HepG2 (cell line): ENCODE data around the gene GPC4. TPM values are rescaled to one million over a fixed set of nuclear protein-coding genes. Genes with fewer than 3 reads are reported as not detected.

Experiments
- ATAC-seq: fragments of 200-7000 bp; cut with Tn5 transposase; 3 replicates; pipeline ENCODE4 v1.9.1; 2020; ENCODE audit warnings: mild to moderate bottlenecking, moderate library complexity
- BruUV-seq: library from RNA; stranded (reverse); fragments of 400-500 nt; replicated peaks from 2 replicates; lab custom pipeline; 2021; lab: Mats Ljungman, UMichigan
- CTCF ChIA-PET: fragments of 300-600 bp; formaldehyde crosslinking; extraction: SDS; loops from one replicate; lab custom pipeline; 2021; ENCODE audit warnings: low total read pairs, inconsistent platforms, low intra/inter-chr PET ratio; lab: Yijun Ruan, JAX
- POLR2A ChIA-PET: fragments of 350-600 bp; sonication (Branson Sonifier 250); formaldehyde crosslinking; loops from one replicate; lab custom pipeline; 2020; ENCODE audit warnings: antibody characterized with exemption, inconsistent platforms; lab: Yijun Ruan, JAX
- DNase-seq: peaks from one replicate; pipeline ENCODE4 v3.0.0-alpha.2; 2015; ENCODE audit warnings: low spot score
- FAIRE-seq: peaks from 3 replicates; lab custom pipeline; 2011; peaks lifted over from hg19 to GRCh38; lab: Jason Lieb, UNC
- H2AFZ ChIP-seq: one replicate; pipeline ENCODE4 v1.6.1; 2011; ENCODE audit warnings: low read length, inconsistent platforms
- H3K27ac ChIP-seq: fragments of 300-600 bp; 3 replicates; pipeline ENCODE4 v1.8.0; 2011; ENCODE audit warnings: mixed run types, mild to moderate bottlenecking, mixed read lengths, low read length, inconsistent platforms; ENCODE audit not compliant: insufficient read depth; ENCODE audit errors: extremely low read length
- H3K27me3 ChIP-seq, 2 experiments: fragments of 200-600 bp in 1 of 2; 2 replicates in 1 of 2; 3 replicates in 1 of 2; pipeline versions ENCODE4 v1.6.0 to v1.8.0; 2011; ENCODE audit warnings: low read length in 2 of 2, mild to moderate bottlenecking in 2 of 2, moderate library complexity in 2 of 2, inconsistent platforms in 1 of 2; ENCODE audit not compliant: insufficient read depth in 2 of 2, control insufficient read depth in 1 of 2
- H3K36me3 ChIP-seq, 2 experiments: fragments of 200-600 bp in 1 of 2; replicated peaks in 1 of 2; 2 replicates in 1 of 2; 3 replicates in 1 of 2; pipeline versions ENCODE4 v1.5.1 to v1.8.0; 2011; ENCODE audit warnings: low read length in 2 of 2, inconsistent platforms in 1 of 2; ENCODE audit not compliant: insufficient read depth in 2 of 2, control insufficient read depth in 1 of 2
- H3K4me1 ChIP-seq: 2 replicates; pipeline ENCODE4 v1.5.1; 2012; ENCODE audit warnings: low read length, inconsistent platforms; ENCODE audit not compliant: insufficient read depth
- H3K4me2 ChIP-seq: 2 replicates; pipeline ENCODE4 v1.6.0; 2011; ENCODE audit warnings: low read depth, low read length, inconsistent platforms
- H3K4me3 ChIP-seq, 3 experiments: fragments of 200-600 bp in 1 of 3; sonication (generic), shearing (Covaris generic) in 1 of 3; replicated peaks in 1 of 3; 2 replicates each; pipeline ENCODE4 v1.5.1; 2011 to 2016; ENCODE audit warnings: low read length in 3 of 3, inconsistent platforms in 2 of 3, low read depth in 2 of 3, mild to moderate bottlenecking in 2 of 3, control low read depth in 1 of 3, mixed read lengths in 1 of 3; ENCODE audit not compliant: insufficient read depth in 1 of 3
- H3K79me2 ChIP-seq: one replicate; pipeline ENCODE4 v1.6.1; 2011; ENCODE audit warnings: low read length, inconsistent platforms; ENCODE audit not compliant: insufficient read depth
- H3K9ac ChIP-seq: 2 replicates; pipeline ENCODE4 v1.6.0; 2011; ENCODE audit warnings: mild to moderate bottlenecking, low read depth, low read length, inconsistent platforms; ENCODE audit not compliant: insufficient read depth
- H3K9me3 ChIP-seq: 2 replicates; pipeline ENCODE4 v1.5.1; 2012; ENCODE audit warnings: mild to moderate bottlenecking, low read length
- H4K20me1 ChIP-seq: 2 replicates; pipeline ENCODE4 v1.6.0; 2011; ENCODE audit warnings: inconsistent platforms, mild to moderate bottlenecking, low read length, moderate library complexity; ENCODE audit not compliant: insufficient read depth
- GMEB2 ChIP-seq: IDR thresholded peaks from 2 replicates; pipeline ENCODE4 v1.6.1; 2016; ENCODE audit warnings: missing biosample characterization, missing genetic modification reagents, low read depth
- HBP1 ChIP-seq: IDR thresholded peaks from 2 replicates; pipeline ENCODE4 v1.6.1; 2016; ENCODE audit warnings: low read depth, control low read depth
- HMG20B ChIP-seq: conservative IDR thresholded peaks from 2 replicates; pipeline ENCODE4 v1.6.1; 2016; ENCODE audit warnings: missing genetic modification reagents, missing compliant biosample characterization
- HOXA5 ChIP-seq: sonication (generic); formaldehyde crosslinking; IDR thresholded peaks from 2 replicates; pipeline ENCODE4 v1.4.0; 2020; ENCODE audit warnings: missing genetic modification reagents
- MTA3 ChIP-seq: sonication (generic); formaldehyde crosslinking; IDR thresholded peaks from 2 replicates; pipeline ENCODE4 v1.4.0; 2020; ENCODE audit warnings: missing genetic modification reagents
- ONECUT2 ChIP-seq: sonication (generic); formaldehyde crosslinking; IDR thresholded peaks from 2 replicates; pipeline ENCODE4 v1.4.0; 2020; ENCODE audit warnings: missing genetic modification reagents
- SMYD3 ChIP-seq: sonication (generic); formaldehyde crosslinking; IDR thresholded peaks from 2 replicates; pipeline ENCODE4 v1.8.1; 2023; ENCODE audit warnings: mild to moderate bottlenecking, missing genetic modification reagents
- ZFYVE20 ChIP-seq: sonication (generic); formaldehyde crosslinking; IDR thresholded peaks from 2 replicates; pipeline ENCODE4 v1.8.0; 2023; ENCODE audit warnings: low read depth, mild to moderate bottlenecking, moderate library complexity, missing genetic modification reagents, borderline replicate concordance
- ZHX1 ChIP-seq: sonication (generic); formaldehyde crosslinking; IDR thresholded peaks from 2 replicates; pipeline ENCODE4 v1.8.1; 2022; ENCODE audit warnings: low read depth, mild to moderate bottlenecking, missing genetic modification reagents
- ZNF143 ChIP-seq: sonication (generic); formaldehyde crosslinking; IDR thresholded peaks from 2 replicates; pipeline ENCODE4 v1.4.0; 2020; ENCODE audit warnings: missing genetic modification reagents
- ZNF260 ChIP-seq: sonication (generic); formaldehyde crosslinking; IDR thresholded peaks from 2 replicates; pipeline ENCODE4 v1.4.0; 2020; ENCODE audit warnings: missing genetic modification reagents, low read depth, mild to moderate bottlenecking, borderline replicate concordance
- ZNF296 ChIP-seq: sonication (generic); formaldehyde crosslinking; conservative IDR thresholded peaks from 2 replicates; pipeline ENCODE4 v1.5.0; 2020; ENCODE audit warnings: mild to moderate bottlenecking, missing genetic modification reagents
- ZNF468 ChIP-seq: sonication (generic); formaldehyde crosslinking; IDR thresholded peaks from 2 replicates; pipeline ENCODE4 v1.8.0; 2022; ENCODE audit warnings: mild to moderate bottlenecking, moderate library complexity, missing genetic modification reagents
- ZNF670 ChIP-seq: sonication (generic); formaldehyde crosslinking; IDR thresholded peaks from 2 replicates; pipeline ENCODE4 v1.8.0; 2022; ENCODE audit warnings: mild to moderate bottlenecking, missing genetic modification reagents, borderline replicate concordance
- WGBS: methylation state at CpG from one replicate; pipeline ENCODE4 v1.1.6; 2017; ENCODE audit warnings: low lambda C conversion rate; 5-methylcytosine and 5-hydroxymethylcytosine counted together
- in situ Hi-C: cut with HindIII; loops from 2 replicates; pipeline ENCODE4 v1.10.0; 2017; ENCODE audit warnings: low pct_unique_long_range_greater_than_20kb; ENCODE audit not compliant: extremely low pct_ligation_motif_present
- intact Hi-C: fragments of 100-400 bp; cut with micrococcal nuclease; formaldehyde crosslinking; loops from one replicate; pipeline ENCODE4 v1.10.0; 2022; ENCODE audit not compliant: unreplicated experiment
- polyA plus RNA-seq, 8 experiments: library from polyadenylated mRNA; depleted of rRNA in 3 of 8; stranded (reverse) in 7 of 8; unstranded in 1 of 8; fragments of >200 nt; fragmentation: Illumina TruSeq in 4 of 8; extraction: Trizol in 4 of 8; gene quantifications; 2 replicates each; pipeline versions ENCODE4 v1.2.1 to v1.2.3, GENCODE V29; 2011 to 2016; ENCODE audit warnings: low read depth in 4 of 8, missing spikeins in 1 of 8, mixed read lengths in 1 of 8; ENCODE audit not compliant: insufficient read depth in 1 of 8
- total RNA-seq, 5 experiments: library from RNA; depleted of rRNA; stranded (reverse); fragments of >200 nt; fragmentation: Illumina TruSeq; extraction: Trizol; gene quantifications; 2 replicates each; pipeline ENCODE4 v1.2.3, GENCODE V29; 2016; ENCODE audit warnings: low read depth in 1 of 5

The GPC4 gene
- total and polyA plus RNA-seq, 2 of the 13 experiments (the other 11 are each of a cell fraction or from before 2014, with no cell fraction given) = 0.29 to 0.38 TPM

GRCh38 chrX:133394765-133395164 is 20.5 kb downstream of the GPC4 start:
- no TSS peak for BruUV-seq
- H3K36me3 ChIP-seq = no peaks in the 10 kb centered on the region
- H3K4me1 ChIP-seq = no peaks in the 10 kb centered on the region
- H3K4me3 ChIP-seq = no peak overlapping the region
- H3K27ac ChIP-seq = no peak overlapping the region
- FAIRE-seq (no peak), ATAC-seq (no peak), DNase-seq (no peak)
- H2AFZ ChIP-seq = no peak overlapping the region
- H4K20me1 ChIP-seq = no peaks in the 10 kb centered on the region
- no peak overlapping the region for H3K9ac ChIP-seq
- no peaks in the 10 kb centered on the region; a peak in 1 of 5 replicates for H3K27me3 ChIP-seq
- in situ Hi-C loops = no loop called here
- ChIA-PET POLR2A (no interaction called here), CTCF (no interaction called here)
- 54% methylated on average over 2 of the region's 2 CpGs for WGBS
- intact Hi-C loops = no loop called here
- H3K9me3 ChIP-seq = no peaks in the 10 kb centered on the region
- no peaks in the 10 kb centered on the region for H3K79me2 ChIP-seq
- TF ChIP-seq ZFYVE20 (CRISPR knock-in tag) (no peak), HMG20B (CRISPR knock-in tag) (no peak)
- H3K4me2 ChIP-seq = no peak overlapping the region

- ChIA-PET POLR2A (no interaction called here), CTCF (no interaction called here)
- H4K20me1 ChIP-seq = no peaks in the 10 kb centered on the region
- BruUV-seq = no TSS peak
- intact Hi-C loops = no loop called here
- H3K79me2 ChIP-seq = no peaks in the 10 kb centered on the region
- H3K9ac ChIP-seq = no peak overlapping the region
- no peaks in the 10 kb centered on the region for H3K9me3 ChIP-seq
- no peaks in the 10 kb centered on the region for H3K36me3 ChIP-seq
- no peak overlapping the region for H3K4me2 ChIP-seq
- no peak for FAIRE-seq
- H2AFZ ChIP-seq = no peak overlapping the region
- ATAC-seq = no peak
- in situ Hi-C loops = no loop called here
- no peaks in the 10 kb centered on the region for H3K4me1 ChIP-seq
- WGBS = 32% methylated on average over 8 of the region's 8 CpGs
- no peak for DNase-seq
- no peaks in the 10 kb centered on the region; a peak in 1 of 5 replicates for H3K27me3 ChIP-seq
- H3K27ac ChIP-seq = no peak overlapping the region
- no peak overlapping the region for H3K4me3 ChIP-seq
- no peak for TF ChIP-seq ONECUT2 (CRISPR knock-in tag)
- no peak for TF ChIP-seq ZNF670
- no peak for TF ChIP-seq GMEB2 (CRISPR knock-in tag)
- no peak for TF ChIP-seq MTA3 (CRISPR knock-in tag)
- no peak for TF ChIP-seq ZNF296
- no peak for TF ChIP-seq ZNF260 (CRISPR knock-in tag)
- TF ChIP-seq SMYD3 (CRISPR knock-in tag) = no peak
- TF ChIP-seq ZNF468 = no peak
- no peak for TF ChIP-seq ZHX1 (CRISPR knock-in tag)
- no peak for TF ChIP-seq ZNF143 (CRISPR knock-in tag)
- no peak for TF ChIP-seq HOXA5 (CRISPR knock-in tag)
- TF ChIP-seq HBP1 (CRISPR knock-in tag) = no peak
Measured at GRCh38 chrX:133392671-133393070, 22.6 kb downstream of the GPC4 start.
